Activated CD4-positive, alpha-beta T cell treated with anti-CD3 and anti-CD28 coated beads, Interleukin-2, amount 50 U/mL, for 24 hours (primary cell): ENCODE data around the gene PLA2G4D.

Experiments used
- DNase-seq, 2 donors: peaks; one replicate each; pipeline ENCODE4 v3.0.0-alpha.2; 2020; ENCODE audit warnings: low read depth in 1 of 2, low spot score in 1 of 2

Gene PLA2G4D

DNA sequence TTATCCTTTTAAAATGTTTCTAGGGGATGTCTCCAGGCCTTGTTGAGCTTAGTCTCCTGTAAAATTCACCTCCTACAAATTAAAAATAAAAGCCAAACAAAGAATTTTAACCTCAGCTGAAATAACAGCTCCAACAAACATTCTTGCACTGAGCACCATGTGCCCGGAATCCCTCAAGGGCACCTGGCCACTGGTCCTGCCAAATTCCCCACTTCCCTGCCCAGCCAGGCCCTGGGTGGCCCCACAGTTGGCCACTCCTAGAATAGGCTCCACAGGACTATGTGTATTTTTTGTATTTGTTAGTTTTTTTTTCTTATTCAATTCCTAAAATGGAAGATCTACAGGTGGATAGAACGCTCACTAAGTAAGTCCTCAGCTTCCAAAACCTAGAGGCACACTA is 40.4 kb downstream of the PLA2G4D start:
- DNase-seq = no peak

- DNase-seq = no peak
These were observed 41.4 kb downstream of the PLA2G4D start for GRCh38 chr15:42053010-42053409.

- DNase-seq = no peak
These were observed 43.7 kb downstream of the PLA2G4D start for GRCh38 chr15:42050484-42051255.

DNA sequence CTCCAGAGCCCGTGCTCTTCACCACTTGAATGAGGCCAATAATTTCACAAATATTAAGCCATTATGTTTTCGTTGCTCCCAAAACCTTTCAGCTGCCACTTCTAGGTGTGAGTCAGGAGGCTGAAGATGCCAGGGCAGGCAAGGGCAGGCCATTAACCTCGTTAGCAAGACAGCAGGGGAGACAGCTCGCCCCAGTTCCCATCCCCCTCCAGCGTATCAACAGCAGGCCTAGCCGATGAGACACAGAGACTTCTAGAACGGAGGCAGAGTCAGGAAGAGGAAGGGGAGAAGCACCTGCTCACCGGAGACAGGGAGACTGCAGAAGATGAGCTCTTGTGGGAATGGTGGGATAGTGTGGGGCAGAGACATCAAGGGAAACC is 45.6 kb downstream of the PLA2G4D start:
- DNase-seq = no peak

DNA sequence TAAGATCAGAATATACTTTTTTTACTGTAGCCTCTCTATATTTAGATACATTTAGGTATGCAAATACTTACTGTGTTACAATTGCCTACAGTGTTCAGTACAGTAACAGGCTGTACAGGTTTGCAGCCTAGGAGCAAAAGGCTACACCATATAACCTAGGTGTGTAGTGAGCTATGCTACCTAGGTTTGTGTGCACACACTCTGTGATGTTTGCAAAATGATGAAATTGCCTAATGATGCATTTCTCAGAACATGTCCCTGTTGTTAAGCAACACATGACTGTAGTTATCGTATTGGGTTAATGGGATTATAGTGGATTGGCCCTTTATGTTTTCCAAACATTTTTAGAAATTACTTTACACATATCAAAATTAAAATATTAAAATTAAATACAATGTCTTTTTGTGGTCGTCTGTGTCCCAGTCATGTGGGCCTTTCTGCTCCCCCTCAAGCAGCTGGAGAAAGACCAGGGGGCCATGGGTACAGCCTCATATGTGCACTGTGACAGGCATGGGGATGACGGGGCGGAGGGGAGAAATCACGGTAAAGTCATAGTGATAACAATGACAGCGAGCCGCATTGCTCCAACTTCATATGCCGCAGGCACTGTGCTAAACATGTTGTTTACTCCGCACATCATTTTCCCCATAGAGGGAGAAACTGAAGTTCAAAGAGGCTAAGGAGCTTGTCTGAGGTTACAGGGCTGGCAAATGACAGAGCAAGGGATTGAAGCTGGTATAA is 46.1 kb downstream of the PLA2G4D start:
- no peak for DNase-seq

GRCh38 chr15:42046597-42046996 is 47.8 kb downstream of the PLA2G4D start:
- DNase-seq = no peak

DNA sequence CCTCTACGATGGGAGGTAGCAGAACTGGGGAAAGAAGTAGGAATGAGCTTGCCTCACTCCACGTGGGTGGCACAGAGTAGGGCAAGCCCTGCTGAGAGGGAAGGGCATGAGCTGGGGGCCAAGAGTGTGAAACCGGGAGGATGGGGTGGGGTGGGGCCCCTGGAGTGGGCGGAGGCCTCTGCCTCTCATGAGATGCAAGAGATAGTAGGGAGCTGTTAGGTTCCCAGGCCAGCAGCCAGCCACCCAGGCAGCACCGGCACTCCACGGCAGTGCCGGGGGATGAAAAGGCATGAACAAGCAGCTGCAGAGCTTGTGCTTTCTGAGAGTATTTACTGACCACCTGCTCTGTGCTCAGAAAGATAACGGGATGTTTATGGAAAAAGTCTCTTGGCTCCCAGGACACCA is 49.1 kb downstream of the PLA2G4D start:
- DNase-seq = no peak

DNA sequence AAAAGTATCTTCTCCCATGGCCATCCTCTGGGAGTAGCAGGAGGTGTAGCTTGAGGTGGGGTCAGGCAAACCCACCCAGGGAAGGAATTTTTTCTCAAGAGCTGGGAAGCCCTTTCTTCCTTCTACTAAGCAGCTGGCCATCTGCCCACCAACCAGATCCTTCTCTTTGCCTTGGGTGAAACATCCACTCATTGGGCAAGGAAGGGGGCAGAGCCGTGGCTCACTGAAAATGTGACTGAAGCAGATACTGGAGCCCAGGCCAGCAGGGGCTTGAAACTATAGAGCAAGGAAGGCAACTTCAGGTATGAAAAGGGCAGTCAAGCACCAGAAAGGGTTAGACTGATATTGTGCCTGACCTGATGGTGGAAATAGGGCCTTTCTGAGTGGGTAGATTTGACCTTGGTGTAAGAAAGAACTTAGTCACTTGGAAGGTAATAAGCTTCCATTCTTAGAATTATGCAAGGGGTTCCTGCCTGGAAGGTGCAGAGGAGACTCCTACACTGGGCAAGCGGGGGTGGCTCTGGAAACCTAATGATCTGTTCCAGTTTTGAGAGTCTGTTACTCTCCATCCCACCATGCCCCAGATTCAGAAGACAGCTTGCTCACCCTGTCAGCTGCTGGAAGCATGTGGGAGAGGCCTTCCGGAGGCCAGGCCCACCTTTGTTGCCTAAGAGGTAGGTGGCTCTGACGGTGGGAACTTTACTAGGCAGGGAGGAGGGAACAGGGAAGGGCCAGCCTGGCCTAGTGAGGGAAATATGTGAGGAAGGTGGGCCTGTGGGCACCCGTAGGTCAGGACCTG is 51.6 kb downstream of the PLA2G4D start:
- no peak for DNase-seq

- no peak for DNase-seq
These were observed 56.0 kb downstream of the PLA2G4D start for GRCh38 chr15:42038401-42038800.

DNA sequence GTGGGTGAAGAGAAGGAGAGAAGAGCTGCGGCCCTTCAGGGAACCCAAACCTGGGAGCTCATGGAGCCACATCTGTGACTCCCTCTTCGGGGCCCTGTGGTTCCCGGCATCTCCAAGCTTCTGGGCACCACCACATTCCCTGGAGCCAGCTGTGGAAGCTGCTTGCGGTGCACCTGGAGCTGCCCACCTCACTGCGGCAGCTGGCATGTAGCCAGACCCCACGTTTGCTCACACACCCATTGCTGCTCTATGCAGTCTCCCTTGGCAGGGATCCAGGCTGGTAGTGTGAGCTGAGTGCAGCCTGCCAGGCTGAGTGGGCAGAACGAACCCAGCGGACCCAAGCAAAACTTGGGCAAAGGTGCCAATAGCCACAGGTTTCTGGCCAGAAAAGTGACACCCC is 56.7 kb downstream of the PLA2G4D start:
- DNase-seq = no peak

- no peak for DNase-seq
These were observed 57.4 kb downstream of the PLA2G4D start for GRCh38 chr15:42036966-42037365.

- DNase-seq = no peak
These were observed 58.1 kb downstream of the PLA2G4D start for GRCh38 chr15:42036112-42036905.

- DNase-seq = no peak
These were observed 59.0 kb downstream of the PLA2G4D start for GRCh38 chr15:42035435-42035761.

- DNase-seq = no peak
These were observed 59.5 kb downstream of the PLA2G4D start for GRCh38 chr15:42034628-42035434.

- DNase-seq = no peak
These were observed 61.0 kb downstream of the PLA2G4D start for GRCh38 chr15:42033214-42033873.

GRCh38 chr15:42032376-42033213 is 61.8 kb downstream of the PLA2G4D start:
- no peak for DNase-seq

- DNase-seq = no peak
These were observed 63.0 kb downstream of the PLA2G4D start for GRCh38 chr15:42031198-42031915.

GRCh38 chr15:42027521-42027920 is 66.8 kb downstream of the PLA2G4D start:
- no peak for DNase-seq
